Rectal smooth muscle tissue (tissue), 1 donor: ENCODE results near the gene FSTL4.

ENCODE experiments used
- H3K27ac ChIP-seq: one replicate; pipeline ENCODE4 v1.7.0; 2013; ENCODE audit warnings: low read depth, low read length, inconsistent platforms
- H3K27me3 ChIP-seq: one replicate; pipeline ENCODE4 v1.7.0; 2013; ENCODE audit warnings: low read length; ENCODE audit not compliant: control insufficient read depth, insufficient read depth
- H3K36me3 ChIP-seq: one replicate; pipeline ENCODE4 v1.7.0; 2013; ENCODE audit warnings: low read length; ENCODE audit not compliant: control insufficient read depth, insufficient read depth
- H3K4me1 ChIP-seq: one replicate; pipeline ENCODE4 v1.7.0; 2013; ENCODE audit warnings: low read length; ENCODE audit not compliant: control insufficient read depth, insufficient read depth
- H3K4me3 ChIP-seq: one replicate; pipeline ENCODE4 v1.7.0; 2013; ENCODE audit warnings: low read length
- H3K9ac ChIP-seq: one replicate; pipeline ENCODE4 v1.7.0; 2013; ENCODE audit warnings: low read length

FSTL4 gene

DNA sequence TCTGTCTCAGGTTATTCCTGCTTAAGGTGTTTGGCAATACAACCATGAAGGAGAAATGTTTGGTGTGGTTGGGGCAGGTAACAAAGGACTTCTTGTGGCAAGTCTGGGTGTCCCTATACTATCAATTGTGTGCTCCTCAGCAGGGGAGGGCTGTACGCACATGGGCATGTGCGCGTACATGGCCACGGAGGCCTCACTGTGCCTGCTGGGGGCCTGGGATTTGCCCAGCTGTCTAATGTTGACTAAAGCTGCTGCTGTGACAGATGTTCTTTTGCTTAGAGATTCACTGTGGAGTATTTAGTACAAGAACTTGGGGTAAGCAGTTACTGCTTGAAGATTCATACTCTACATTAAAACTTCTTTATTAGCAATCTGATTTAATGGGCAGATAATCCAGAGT is 463.0 kb downstream of the FSTL4 start:
- Histone ChIP-seq H3K9ac (no peak overlapping the region), H3K4me1 (no peaks in the 10 kb centered on the region)

DNA sequence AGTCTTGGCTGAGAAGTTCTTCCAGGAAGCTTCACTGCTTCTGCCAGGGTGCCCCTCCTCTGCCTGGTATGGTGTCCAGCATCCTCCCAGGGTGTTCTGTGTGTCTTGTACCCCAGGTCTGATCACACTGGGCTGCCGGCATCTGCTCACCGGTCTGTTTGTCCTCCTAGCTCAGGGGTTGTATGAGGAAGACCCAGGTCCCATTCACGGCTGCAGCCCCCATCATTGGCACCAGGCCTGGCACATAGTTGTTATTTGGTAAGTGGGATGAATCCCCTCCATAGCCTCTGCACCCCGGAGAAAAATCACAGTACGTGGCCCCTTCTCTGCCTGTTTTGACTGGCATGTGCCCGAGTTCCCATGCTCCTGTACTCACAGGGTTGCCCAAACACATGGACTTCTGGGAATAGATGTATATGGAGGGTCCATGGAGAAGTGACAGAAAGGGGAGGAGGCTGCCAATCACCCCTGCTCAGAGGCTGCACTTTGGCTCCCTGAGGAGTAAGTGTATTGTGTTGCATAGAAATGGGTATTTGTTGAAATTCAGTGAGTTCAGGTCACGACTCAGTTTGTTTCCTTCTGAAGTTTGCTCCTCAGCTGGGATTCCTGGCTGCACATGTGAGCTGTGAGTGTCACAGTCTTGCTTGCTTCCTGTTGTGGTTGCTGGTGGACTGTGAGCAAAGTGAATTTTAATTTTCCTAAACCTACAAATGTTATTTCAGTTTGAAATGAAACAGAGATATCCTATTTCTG is 464.4 kb downstream of the FSTL4 start:
- Histone ChIP-seq H3K9ac (no peak overlapping the region), H3K36me3 (no peaks in the 10 kb centered on the region), H3K27me3 (no peaks in the 10 kb centered on the region), H3K27ac (no peak overlapping the region), H3K4me1 (no peaks in the 10 kb centered on the region), H3K4me3 (no peak overlapping the region)

More for the DNA sequence above, 463.0 kb downstream of the FSTL4 start:
- H3K36me3 ChIP-seq, result no peaks in the 10 kb centered on the region
- H3K27me3 ChIP-seq, result no peaks in the 10 kb centered on the region
- no peak overlapping the region for H3K4me3 ChIP-seq
- H3K27ac ChIP-seq, result no peak overlapping the region

- H3K9ac ChIP-seq, result no peak overlapping the region
- H3K27ac ChIP-seq, result no peak overlapping the region
- no peaks in the 10 kb centered on the region for H3K36me3 ChIP-seq
- H3K4me1 ChIP-seq, result no peaks in the 10 kb centered on the region
- H3K4me3 ChIP-seq, result no peak overlapping the region
- H3K27me3 ChIP-seq, result no peaks in the 10 kb centered on the region
Measured at GRCh38 chr5:133147411-133147810, 464.9 kb downstream of the FSTL4 start.
